DOHH2 (cell line): ENCODE results near the gene DRAXIN.

Experiments used
- H3F3A ChIP-seq: fragments of 200-600 bp; sonication (generic), shearing (Covaris generic); 2 replicates; pipeline ENCODE4 v1.6.0; 2016; ENCODE audit warnings: antibody characterized with exemption, mild to moderate bottlenecking; ENCODE audit not compliant: control insufficient read depth, insufficient read depth
- H3K27ac ChIP-seq: fragments of 200-600 bp; sonication (generic); 2 replicates; pipeline ENCODE4 v1.5.1; 2014; ENCODE audit warnings: low read depth, mild to moderate bottlenecking, low read length, moderate library complexity
- H3K27me3 ChIP-seq: fragments of 200-600 bp; sonication (generic); 2 replicates; pipeline ENCODE4 v1.6.1; 2014; ENCODE audit warnings: mild to moderate bottlenecking, low read length, mixed read lengths; ENCODE audit not compliant: control insufficient read depth
- H3K36me3 ChIP-seq: fragments of 200-600 bp; sonication (generic); 2 replicates; pipeline ENCODE4 v1.6.1; 2014; ENCODE audit warnings: mild to moderate bottlenecking, low read length, moderate library complexity, mixed read lengths; ENCODE audit not compliant: control insufficient read depth
- H3K4me1 ChIP-seq: fragments of 200-600 bp; sonication (generic); 2 replicates; pipeline ENCODE4 v1.6.1; 2014; ENCODE audit warnings: mild to moderate bottlenecking, low read length, mixed read lengths; ENCODE audit not compliant: control insufficient read depth
- H3K4me2 ChIP-seq: fragments of 200-600 bp; sonication (generic); 2 replicates; pipeline ENCODE4 v1.6.0; 2014; ENCODE audit warnings: mild to moderate bottlenecking, low read length, moderate library complexity
- H3K4me3 ChIP-seq: fragments of 200-600 bp; sonication (generic); 2 replicates; pipeline ENCODE4 v1.5.1; 2014; ENCODE audit warnings: mild to moderate bottlenecking, low read length, mixed read lengths
- H3K79me2 ChIP-seq: fragments of 200-600 bp; sonication (generic); 2 replicates; pipeline ENCODE4 v1.6.1; 2014; ENCODE audit warnings: mild to moderate bottlenecking, low read length, mixed read lengths; ENCODE audit not compliant: control insufficient read depth
- H3K9me2 ChIP-seq: fragments of 200-600 bp; sonication (generic); replicated peaks from 2 replicates; pipeline ENCODE4 v1.6.1; 2014; ENCODE audit warnings: mild to moderate bottlenecking, low read length, mixed read lengths; ENCODE audit not compliant: control insufficient read depth
- H3K9me3 ChIP-seq: fragments of 200-600 bp; sonication (generic); 2 replicates; pipeline ENCODE4 v1.6.1; 2014; ENCODE audit warnings: antibody characterized with exemption, low read length, mixed read lengths; ENCODE audit not compliant: control insufficient read depth, insufficient read depth
- H4K20me1 ChIP-seq: fragments of 200-600 bp; sonication (generic); 2 replicates; pipeline ENCODE4 v1.6.0; 2014; ENCODE audit warnings: low read depth, mild to moderate bottlenecking, antibody characterized with exemption, low read length, moderate library complexity; ENCODE audit not compliant: control insufficient read depth, insufficient read depth
- EZH2phosphoT487 ChIP-seq: fragments of 200-600 bp; sonication (generic); IDR thresholded peaks from 2 replicates; pipeline ENCODE4 v1.6.1; 2017; ENCODE audit warnings: borderline replicate concordance, mild to moderate bottlenecking, antibody characterized with exemption, low read length, moderate library complexity, mixed read lengths
- TF ChIP-seq, protein P1 (sequence below): fragments of 200-600 bp; sonication (generic); IDR thresholded peaks from one replicate; pipeline ENCODE4 v1.5.1; 2014; ENCODE audit warnings: antibody characterized with exemption, mild to moderate bottlenecking, low read depth, low read length; ENCODE audit not compliant: poor library complexity, severe bottlenecking

DRAXIN gene

DNA sequence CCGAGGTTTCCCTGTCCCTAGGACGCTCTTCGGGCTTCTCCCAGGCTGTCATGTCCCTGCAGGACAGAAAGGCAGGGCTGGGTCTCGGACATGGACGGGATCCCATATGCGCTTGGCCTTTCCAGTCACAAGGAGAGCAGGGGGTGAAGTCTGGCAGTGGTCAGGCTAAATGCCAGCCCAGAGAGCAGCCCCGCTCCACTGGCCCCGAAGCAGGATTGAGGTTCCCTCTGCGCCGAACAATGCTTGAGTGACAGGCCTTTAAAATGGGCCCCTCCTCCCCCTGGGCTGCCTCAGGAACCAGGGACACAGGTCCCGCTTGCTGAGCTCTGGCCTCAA lies 12.7 kb downstream of the DRAXIN start:
- H3F3A ChIP-seq: no peaks in the 10 kb centered on the region
- no peak overlapping the region for H3K27ac ChIP-seq
- H3K36me3 ChIP-seq: no peaks in the 10 kb centered on the region
- H3K79me2 ChIP-seq: no peaks in the 10 kb centered on the region
- no peak overlapping the region for H3K4me2 ChIP-seq
- no peaks in the 10 kb centered on the region for H3K9me2 ChIP-seq
- no peak overlapping the region for H3K4me3 ChIP-seq
- TF ChIP-seq, protein P1, sequence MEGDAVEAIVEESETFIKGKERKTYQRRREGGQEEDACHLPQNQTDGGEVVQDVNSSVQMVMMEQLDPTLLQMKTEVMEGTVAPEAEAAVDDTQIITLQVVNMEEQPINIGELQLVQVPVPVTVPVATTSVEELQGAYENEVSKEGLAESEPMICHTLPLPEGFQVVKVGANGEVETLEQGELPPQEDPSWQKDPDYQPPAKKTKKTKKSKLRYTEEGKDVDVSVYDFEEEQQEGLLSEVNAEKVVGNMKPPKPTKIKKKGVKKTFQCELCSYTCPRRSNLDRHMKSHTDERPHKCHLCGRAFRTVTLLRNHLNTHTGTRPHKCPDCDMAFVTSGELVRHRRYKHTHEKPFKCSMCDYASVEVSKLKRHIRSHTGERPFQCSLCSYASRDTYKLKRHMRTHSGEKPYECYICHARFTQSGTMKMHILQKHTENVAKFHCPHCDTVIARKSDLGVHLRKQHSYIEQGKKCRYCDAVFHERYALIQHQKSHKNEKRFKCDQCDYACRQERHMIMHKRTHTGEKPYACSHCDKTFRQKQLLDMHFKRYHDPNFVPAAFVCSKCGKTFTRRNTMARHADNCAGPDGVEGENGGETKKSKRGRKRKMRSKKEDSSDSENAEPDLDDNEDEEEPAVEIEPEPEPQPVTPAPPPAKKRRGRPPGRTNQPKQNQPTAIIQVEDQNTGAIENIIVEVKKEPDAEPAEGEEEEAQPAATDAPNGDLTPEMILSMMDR: no peak
- TF ChIP-seq EZH2phosphoT487: no peak
- H3K9me3 ChIP-seq: no peaks in the 10 kb centered on the region
- H4K20me1 ChIP-seq: no peaks in the 10 kb centered on the region
- peaks cover 7% of the 10 kb centered on the region; the same call in 1 of the 2 replicates for H3K27me3 ChIP-seq
- H3K4me1 ChIP-seq: no peaks in the 10 kb centered on the region

DNA sequence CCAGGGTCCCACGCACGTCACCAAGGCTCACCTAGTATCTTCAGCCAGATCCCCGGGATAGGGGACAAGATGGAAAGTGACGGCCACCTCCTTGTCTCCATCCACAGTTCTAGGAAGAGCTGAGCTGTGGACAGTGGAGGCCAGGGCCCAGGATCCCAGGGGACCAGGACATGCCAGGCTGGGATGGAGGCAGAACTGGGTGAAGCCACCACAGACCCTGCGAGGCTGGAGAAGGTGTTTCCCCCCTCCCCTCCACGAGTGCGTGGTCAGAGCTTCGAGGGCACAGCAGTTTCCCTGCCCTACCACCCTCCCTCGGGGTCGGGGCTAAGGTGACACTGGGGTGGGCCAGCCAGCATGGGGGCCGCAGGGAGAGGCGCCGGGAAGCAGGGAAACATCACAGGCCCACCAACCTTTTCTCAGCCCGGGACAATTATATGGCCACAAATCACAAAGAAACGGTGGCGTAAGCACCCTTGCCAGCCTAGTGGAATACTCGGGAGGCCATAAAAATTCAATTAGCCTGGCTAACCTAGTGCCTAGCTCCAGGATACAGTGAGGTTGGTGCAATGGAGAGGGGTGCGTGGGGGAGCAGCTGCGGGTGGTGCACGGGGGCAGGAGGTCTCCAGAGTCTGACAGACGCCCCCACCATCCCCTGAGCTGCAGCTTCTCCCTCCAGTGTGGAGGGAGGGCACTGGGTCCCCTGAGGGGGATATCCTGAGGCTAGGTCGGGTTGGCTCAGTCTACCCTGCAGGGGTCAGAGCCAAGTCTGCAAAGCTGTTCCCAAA lies 13.4 kb downstream of the DRAXIN start:
- Histone ChIP-seq H3K27me3 (peaks cover 7% of the 10 kb centered on the region; the same call in 1 of the 2 replicates), H3K36me3 (no peaks in the 10 kb centered on the region), H3K9me3 (no peaks in the 10 kb centered on the region), H3F3A (no peaks in the 10 kb centered on the region), H4K20me1 (no peaks in the 10 kb centered on the region), H3K4me2 (no peak overlapping the region), H3K4me3 (no peak overlapping the region), H3K79me2 (no peaks in the 10 kb centered on the region), H3K27ac (no peak overlapping the region), H3K4me1 (no peaks in the 10 kb centered on the region), H3K9me2 (no peaks in the 10 kb centered on the region)
- no peak for TF ChIP-seq EZH2phosphoT487
- TF ChIP-seq, protein P1: no peak

- no peaks in the 10 kb centered on the region for H3K4me1 ChIP-seq
- H3K4me3 ChIP-seq: no peak overlapping the region
- peaks cover 7% of the 10 kb centered on the region; the same call in 1 of the 2 replicates for H3K27me3 ChIP-seq
- TF ChIP-seq, protein P1: no peak
- no peak for TF ChIP-seq EZH2phosphoT487
- H3K27ac ChIP-seq: no peak overlapping the region
- no peaks in the 10 kb centered on the region for H3K36me3 ChIP-seq
- no peaks in the 10 kb centered on the region for H3K9me3 ChIP-seq
- no peak overlapping the region for H3K4me2 ChIP-seq
- no peaks in the 10 kb centered on the region for H3F3A ChIP-seq
- H3K9me2 ChIP-seq: no peaks in the 10 kb centered on the region
- H3K79me2 ChIP-seq: no peaks in the 10 kb centered on the region
- H4K20me1 ChIP-seq: no peaks in the 10 kb centered on the region
These were observed 14.1 kb downstream of the DRAXIN start for GRCh38 chr1:11705596-11705995.
